ENCODE data around the gene KAZN. TPM values are rescaled to one million over a fixed set of nuclear protein-coding genes. Genes with fewer than 3 reads are reported as not detected.

Gene KAZN
- total RNA-seq, 1 experiment from 2014 or later, result 15.6 TPM

GRCh38 chr1:14763977-14764376 is 165.5 kb downstream of the KAZN start:
- no peak for TF ChIP-seq EZH2 (IDR thresholded peaks at IDR 0.05; ENCODE audit: low read depth)
- H3K9me2 ChIP-seq (ENCODE audit: insufficient read depth), result no peaks in the 10 kb centered on the region
- ChIA-PET POLR2A (ENCODE audit: unreplicated experiment) (no interaction called here), CTCF (no interaction called here)
- intact Hi-C loops (cut with micrococcal nuclease; ENCODE audit: unreplicated experiment), result no loop called here
- peaks cover 45% of the 10 kb centered on the region for H3K27me3 ChIP-seq (ENCODE audit: insufficient read depth, low read depth)
- H4K20me1 ChIP-seq (ENCODE audit: insufficient read depth), result no peaks in the 10 kb centered on the region
- H3K4me2 ChIP-seq, result no peak overlapping the region
- no peak overlapping the region for H2AFZ ChIP-seq
- DNase-seq, result no peak
- H3K27ac ChIP-seq, result no peak overlapping the region
- no peaks in the 10 kb centered on the region for H3K36me3 ChIP-seq (ENCODE audit: low read depth)
- BruUV-seq (replicated peaks), result no TSS peak
- no peak overlapping the region for H3K4me3 ChIP-seq
- H3K79me2 ChIP-seq (ENCODE audit: low read depth), result no peaks in the 10 kb centered on the region
- H3K9me3 ChIP-seq (ENCODE audit: insufficient read depth, low read depth), result no peaks in the 10 kb centered on the region
- no peaks in the 10 kb centered on the region for H3K4me1 ChIP-seq (replicated peaks; ENCODE audit: insufficient read depth)
- H3F3A ChIP-seq (ENCODE audit: insufficient read depth, low read depth), result no peaks in the 10 kb centered on the region

GRCh38 chr1:14765773-14766172 is 167.3 kb downstream of the KAZN start:
- Histone ChIP-seq H3K79me2 (ENCODE audit: low read depth) (no peaks in the 10 kb centered on the region), H3K4me1 (replicated peaks; ENCODE audit: insufficient read depth) (no peaks in the 10 kb centered on the region), H3K27ac (no peak overlapping the region), H3K27me3 (ENCODE audit: insufficient read depth, low read depth) (peaks cover 31% of the 10 kb centered on the region; the same call in 1 of the 2 replicates), H3K36me3 (ENCODE audit: low read depth) (no peaks in the 10 kb centered on the region), H3F3A (ENCODE audit: insufficient read depth, low read depth) (no peaks in the 10 kb centered on the region), H4K20me1 (ENCODE audit: insufficient read depth) (no peaks in the 10 kb centered on the region), H3K9me3 (ENCODE audit: insufficient read depth, low read depth) (no peaks in the 10 kb centered on the region), H3K9me2 (ENCODE audit: insufficient read depth) (no peaks in the 10 kb centered on the region), H2AFZ (no peak overlapping the region), H3K4me3 (no peak overlapping the region), H3K4me2 (no peak overlapping the region)
- TF ChIP-seq EZH2 (IDR thresholded peaks at IDR 0.05; ENCODE audit: low read depth), result no peak
- no TSS peak for BruUV-seq (replicated peaks)
- ChIA-PET CTCF (interaction anchor here (1.0 to 1.3 kb wide), 2 partner anchors 24 to 39 kb away, joined by 3 to 16 read pairs; no protein-coding TSS in a partner anchor), POLR2A (ENCODE audit: unreplicated experiment) (interaction anchor here (0.6 kb wide), 2 partner anchors 231 to 409 kb away, joined by 3 read pairs; no protein-coding TSS in a partner anchor)
- peak in 1 of 2 experiments; percentile 64 for DNase-seq
- intact Hi-C loops (cut with micrococcal nuclease; ENCODE audit: unreplicated experiment), result no loop called here

- no peaks in the 10 kb centered on the region for H3K79me2 ChIP-seq (ENCODE audit: low read depth)
- no peak for TF ChIP-seq CTCF (conservative IDR thresholded peaks at IDR 0.05)
- no peak for TF ChIP-seq EZH2 (IDR thresholded peaks at IDR 0.05; ENCODE audit: low read depth)
- H3F3A ChIP-seq (ENCODE audit: insufficient read depth, low read depth), result no peaks in the 10 kb centered on the region
- intact Hi-C loops (cut with micrococcal nuclease; ENCODE audit: unreplicated experiment), result no loop called here
- no TSS peak for BruUV-seq (replicated peaks)
- peaks cover 26% of the 10 kb centered on the region; the same call in 1 of the 2 replicates for H3K27me3 ChIP-seq (ENCODE audit: insufficient read depth, low read depth)
- ChIA-PET POLR2A (ENCODE audit: unreplicated experiment) (no interaction called here), CTCF (interaction anchor here (1.3 kb wide), 1 partner anchor 22 kb away, joined by 16 read pairs; no protein-coding TSS in a partner anchor)
- no peak overlapping the region for H2AFZ ChIP-seq
- DNase-seq, result no peak
- no peaks in the 10 kb centered on the region for H3K4me1 ChIP-seq (replicated peaks; ENCODE audit: insufficient read depth)
- no peak overlapping the region for H3K27ac ChIP-seq
- no peaks in the 10 kb centered on the region for H4K20me1 ChIP-seq (ENCODE audit: insufficient read depth)
- no peak overlapping the region for H3K4me3 ChIP-seq
- no peak overlapping the region for H3K4me2 ChIP-seq
- H3K9me2 ChIP-seq (ENCODE audit: insufficient read depth), result no peaks in the 10 kb centered on the region
- H3K36me3 ChIP-seq (ENCODE audit: low read depth), result no peaks in the 10 kb centered on the region
- H3K9me3 ChIP-seq (ENCODE audit: insufficient read depth, low read depth), result no peaks in the 10 kb centered on the region
Observed at GRCh38 chr1:14767075-14767474, 168.6 kb downstream of the KAZN start.

GRCh38 chr1:14768582-14769304 is 170.3 kb downstream of the KAZN start:
- Histone ChIP-seq H3K36me3 (ENCODE audit: low read depth) (no peaks in the 10 kb centered on the region), H2AFZ (no peak overlapping the region), H3K27ac (no peak overlapping the region), H3K4me2 (no peak overlapping the region), H3K9me2 (ENCODE audit: insufficient read depth) (no peaks in the 10 kb centered on the region), H4K20me1 (ENCODE audit: insufficient read depth) (no peaks in the 10 kb centered on the region), H3K27me3 (ENCODE audit: insufficient read depth, low read depth) (peaks cover 21% of the 10 kb centered on the region; the same call in 1 of the 2 replicates), H3K9me3 (ENCODE audit: insufficient read depth, low read depth) (no peaks in the 10 kb centered on the region), H3K4me1 (replicated peaks; ENCODE audit: insufficient read depth) (no peaks in the 10 kb centered on the region), H3K4me3 (no peak overlapping the region), H3F3A (ENCODE audit: insufficient read depth, low read depth) (no peaks in the 10 kb centered on the region), H3K79me2 (ENCODE audit: low read depth) (no peaks in the 10 kb centered on the region)
- TF ChIP-seq EZH2 (IDR thresholded peaks at IDR 0.05; ENCODE audit: low read depth) (no peak), CTCF (conservative IDR thresholded peaks at IDR 0.05) (no peak)
- BruUV-seq (replicated peaks), result no TSS peak
- intact Hi-C loops (cut with micrococcal nuclease; ENCODE audit: unreplicated experiment), result no loop called here
- DNase-seq, result no peak
- CTCF ChIA-PET, result interaction anchor here (0.6 kb wide), 1 partner anchor 149 kb away, joined by 4 read pairs; no protein-coding TSS in a partner anchor
- POLR2A ChIA-PET (ENCODE audit: unreplicated experiment), result no interaction called here
